Urothelium cell line (cell line): ENCODE results near the gene ARNT2.

ENCODE experiments used
- DNase-seq: peaks from one replicate; pipeline ENCODE4 v3.0.0; 2011; ENCODE audit warnings: low spot score, mixed read lengths
- FAIRE-seq: peaks from 2 replicates; lab custom pipeline; 2011; peaks lifted over from hg19 to GRCh38; lab: Jason Lieb, UNC

The ARNT2 gene

DNA sequence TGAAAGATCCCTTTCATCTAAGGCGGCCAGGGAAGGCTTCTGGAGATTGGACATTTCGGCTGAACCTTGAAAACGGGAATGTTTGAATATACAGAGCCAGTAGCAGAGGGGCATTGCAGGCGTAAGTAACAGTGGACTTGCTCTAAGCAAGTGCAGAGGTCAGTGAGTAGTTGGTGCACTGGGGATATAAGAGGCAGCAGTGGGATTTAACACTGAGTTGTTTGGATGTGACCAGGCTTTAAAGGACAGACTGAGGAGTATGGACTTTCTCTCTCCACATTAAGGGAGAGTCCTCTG, 1.3 kb downstream of the ARNT2 start:
- DNase-seq (no peak), FAIRE-seq (no peak)

GRCh38 chr15:80405970-80406369, 1.8 kb downstream of the ARNT2 start:
- FAIRE-seq (no peak), DNase-seq (no peak)

- no peak for FAIRE-seq
- no peak for DNase-seq
Observed at GRCh38 chr15:80411788-80412288, 7.7 kb downstream of the ARNT2 start.

- no peak for DNase-seq
- peak; percentile 35 for FAIRE-seq
Observed at GRCh38 chr15:80414546-80415357, 10.6 kb downstream of the ARNT2 start.

DNA sequence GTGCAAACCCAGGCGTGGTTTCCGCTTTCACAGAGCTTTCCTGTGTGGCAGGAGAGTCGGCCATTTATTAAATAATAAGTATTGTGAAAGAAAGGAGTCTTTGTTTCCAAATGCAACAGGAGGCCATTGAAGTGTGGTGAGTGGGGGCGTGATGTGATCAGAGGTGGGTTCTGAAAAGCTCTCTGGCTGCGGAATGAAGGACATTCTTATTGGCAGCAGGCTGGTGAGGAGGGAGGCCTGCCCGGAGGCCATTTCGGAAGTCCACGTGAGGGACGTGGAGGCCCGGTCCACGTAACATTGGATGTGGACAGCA, 11.1 kb downstream of the ARNT2 start:
- DNase-seq (no peak), FAIRE-seq (no peak)

DNA sequence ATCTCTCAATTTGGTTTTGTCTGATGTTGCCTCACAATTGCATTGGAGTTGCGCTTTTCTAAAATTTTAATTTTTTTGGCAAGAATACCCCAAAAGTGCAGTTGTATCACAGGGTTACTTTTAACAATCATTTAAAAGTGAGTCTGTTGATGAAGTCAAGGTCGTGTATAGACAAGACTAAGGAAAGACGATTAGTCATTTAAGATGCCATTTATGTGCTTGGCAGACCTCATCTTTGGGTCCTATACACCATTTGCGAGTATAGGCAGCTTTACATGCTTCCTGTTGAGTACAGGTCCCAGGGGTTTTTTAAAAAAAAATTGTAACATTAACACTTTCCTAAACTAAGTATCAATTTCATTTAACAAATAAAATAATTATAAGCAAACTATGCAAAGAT, 12.5 kb downstream of the ARNT2 start:
- FAIRE-seq (no peak), DNase-seq (no peak)

DNA sequence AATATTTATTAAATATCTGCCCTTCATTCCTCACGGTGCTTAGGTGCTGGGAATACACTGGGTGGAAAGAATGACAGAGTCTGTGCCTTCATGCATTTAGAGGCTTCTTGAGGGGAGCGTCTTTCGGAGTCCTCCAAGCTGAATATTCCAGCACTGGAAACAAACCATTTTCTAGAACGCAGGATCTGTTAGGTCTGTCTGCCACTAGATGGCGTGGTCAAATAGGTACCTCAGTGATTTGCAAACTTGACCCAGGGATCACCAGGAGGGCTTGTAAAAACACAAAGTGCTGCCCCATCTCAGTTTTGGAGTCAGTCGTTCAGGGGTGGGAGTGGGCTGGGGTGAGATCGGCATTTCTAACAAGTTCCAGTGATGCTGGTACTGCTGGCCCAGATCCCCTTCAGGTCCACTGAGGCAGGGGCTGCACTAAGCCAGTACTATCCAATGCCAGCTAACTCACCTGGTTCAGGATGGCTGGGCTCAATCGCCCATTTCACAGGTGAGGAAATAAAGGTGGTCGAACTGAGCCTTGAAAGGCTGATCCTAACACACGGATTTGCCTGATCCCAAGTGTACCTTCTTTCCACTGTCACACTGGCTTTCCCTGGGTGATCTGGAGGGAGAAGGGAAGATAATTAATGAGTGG, 14.8 kb downstream of the ARNT2 start:
- FAIRE-seq (no peak), DNase-seq (peak; percentile 50)

DNA sequence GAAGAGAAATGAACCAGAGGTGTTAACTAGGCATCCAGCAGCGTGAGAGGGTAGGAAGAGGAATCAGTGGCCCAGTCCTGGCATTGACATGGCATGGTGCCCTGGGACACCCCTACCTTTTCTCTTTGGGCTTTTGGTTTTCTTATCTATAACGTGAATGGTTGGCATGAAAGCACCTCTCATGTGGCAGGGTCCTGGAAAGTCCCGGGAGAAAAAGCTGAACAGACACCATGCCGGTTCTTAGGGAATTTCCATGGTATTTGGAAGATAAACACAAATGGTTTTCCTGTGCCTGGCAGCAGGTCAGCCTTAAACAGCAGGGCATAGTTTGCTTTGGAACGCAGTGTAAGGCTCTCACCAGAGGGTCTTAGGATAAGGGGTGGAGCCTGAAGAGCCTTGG, 15.4 kb downstream of the ARNT2 start:
- DNase-seq (no peak), FAIRE-seq (no peak)

- no peak for DNase-seq
- no peak for FAIRE-seq
Observed at GRCh38 chr15:80420658-80421057, 16.5 kb downstream of the ARNT2 start.

DNA sequence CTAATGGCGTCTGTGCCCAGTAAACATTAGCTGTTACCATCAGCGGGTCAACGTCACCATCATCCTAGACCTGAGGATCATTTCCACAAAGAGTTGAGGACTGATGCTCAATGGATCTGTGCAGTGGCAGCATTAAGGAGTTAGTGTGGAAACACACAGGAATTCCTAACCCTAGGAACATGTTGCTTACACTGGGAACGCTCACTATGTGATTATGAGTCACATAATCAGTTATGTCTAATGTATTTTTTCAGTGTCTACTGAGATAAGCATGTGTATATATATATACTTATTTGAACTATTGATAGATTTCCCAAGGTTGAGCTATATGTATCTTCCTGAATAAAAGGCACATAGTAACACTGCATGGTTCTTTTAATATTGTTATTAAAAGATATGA, 19.0 kb downstream of the ARNT2 start:
- no peak for FAIRE-seq
- DNase-seq: no peak

GRCh38 chr15:80424381-80424780, 20.2 kb downstream of the ARNT2 start:
- DNase-seq: peak; percentile 64
- no peak for FAIRE-seq

GRCh38 chr15:80426316-80426715, 22.1 kb downstream of the ARNT2 start:
- DNase-seq: no peak
- no peak for FAIRE-seq

DNA sequence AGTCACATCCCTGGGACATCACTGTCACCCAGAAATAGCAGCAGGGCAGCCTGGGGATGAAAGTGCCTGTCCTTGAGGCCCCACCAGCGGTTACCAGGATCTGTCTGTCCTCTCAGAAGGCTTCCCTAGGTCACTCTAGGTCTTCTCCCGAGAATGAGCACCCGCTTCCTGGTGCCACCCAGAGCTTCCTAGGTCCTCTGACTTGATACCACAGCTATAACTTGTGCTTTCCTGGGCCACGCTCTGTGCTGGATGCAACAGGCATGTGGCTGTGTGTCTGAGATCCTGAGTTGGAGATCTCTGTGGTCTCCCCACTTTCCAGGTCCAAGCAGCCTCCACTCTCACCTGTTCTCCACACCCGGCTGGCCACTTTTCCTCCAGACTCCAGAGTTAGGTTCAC, 25.8 kb downstream of the ARNT2 start:
- FAIRE-seq (no peak), DNase-seq (no peak)

DNA sequence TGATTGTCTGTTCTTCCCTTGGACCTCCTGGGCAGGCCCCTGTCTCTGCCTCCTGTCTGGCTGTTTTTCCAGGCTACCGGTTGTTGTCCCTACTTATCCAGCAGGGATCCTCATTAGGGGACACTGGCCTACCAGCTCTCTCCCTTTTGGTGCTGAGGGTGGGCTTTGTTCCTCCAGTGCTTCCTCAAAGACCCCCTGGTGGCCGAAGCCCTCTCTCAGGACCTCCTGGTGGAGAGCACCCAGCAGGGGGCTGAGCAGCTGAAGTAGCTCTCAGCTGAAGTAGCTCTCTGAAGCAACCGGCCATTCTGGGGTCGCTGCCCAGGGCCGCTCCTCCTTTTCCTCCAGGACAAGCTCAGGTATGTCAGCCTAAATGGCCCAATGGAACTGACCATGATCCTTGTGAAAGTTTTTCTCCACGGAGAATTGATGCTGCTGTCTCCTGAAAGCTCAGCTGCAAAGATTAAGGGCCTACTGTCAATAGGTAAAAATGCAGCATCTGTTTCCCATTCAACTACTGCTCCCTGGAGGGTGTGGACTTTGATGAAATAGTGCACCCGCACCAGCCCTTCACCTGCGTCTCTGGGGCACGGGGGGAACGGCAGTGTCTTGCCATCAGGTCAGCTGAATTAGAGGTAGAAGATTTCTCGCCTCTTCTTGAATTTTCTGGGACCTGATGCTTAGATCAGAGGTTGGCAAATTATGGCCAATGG, 27.6 kb downstream of the ARNT2 start:
- no peak for DNase-seq
- no peak for FAIRE-seq

GRCh38 chr15:80432345-80432702, 28.1 kb downstream of the ARNT2 start:
- FAIRE-seq: no peak

GRCh38 chr15:80433836-80434235, 29.7 kb downstream of the ARNT2 start:
- no peak for FAIRE-seq
- no peak for DNase-seq

More at GRCh38 chr15:80432345-80432702, 28.1 kb downstream of the ARNT2 start:
- DNase-seq: no peak

- no peak for DNase-seq
- FAIRE-seq: no peak
Observed at GRCh38 chr15:80434926-80435720, 30.9 kb downstream of the ARNT2 start.

DNA sequence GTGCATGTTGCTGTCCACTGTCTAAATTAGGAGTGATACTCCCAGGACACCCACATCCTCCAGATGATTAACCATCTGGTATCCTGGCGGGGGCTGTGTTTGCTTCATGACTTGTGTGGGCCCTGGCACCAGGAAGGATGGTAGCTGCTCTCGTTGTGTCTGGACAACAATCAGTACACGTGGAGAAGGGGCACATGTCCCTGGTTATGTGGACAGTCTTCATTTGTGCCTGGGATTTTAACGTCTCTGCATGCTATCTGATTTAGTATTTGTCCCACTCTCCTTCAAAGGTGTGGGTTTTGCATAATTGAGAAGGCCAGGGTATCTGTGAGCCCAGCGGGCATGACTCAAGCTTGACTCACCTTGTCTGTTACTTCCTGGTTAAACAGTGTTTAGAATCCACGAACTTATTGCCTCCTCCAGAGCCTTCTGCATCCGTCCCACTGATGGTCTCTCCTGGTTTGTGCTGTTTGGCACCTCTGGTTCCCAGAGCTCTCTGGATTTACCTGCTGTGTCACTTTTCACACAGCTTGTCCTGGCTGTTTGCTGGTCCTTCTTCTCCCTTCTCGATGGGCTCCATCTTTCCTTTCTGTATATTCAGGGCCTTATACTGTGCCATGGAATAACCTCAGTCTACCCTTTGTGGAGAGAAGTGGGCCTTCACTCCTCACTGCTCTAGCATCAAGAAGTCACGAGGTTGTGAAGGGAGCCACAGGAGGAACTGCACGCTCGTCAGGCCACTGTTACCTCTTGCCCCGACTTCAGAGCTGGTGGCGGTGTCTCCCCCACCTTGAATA, 32.5 kb downstream of the ARNT2 start:
- peak; percentile 5 for FAIRE-seq
- DNase-seq: peak; percentile 78

DNA sequence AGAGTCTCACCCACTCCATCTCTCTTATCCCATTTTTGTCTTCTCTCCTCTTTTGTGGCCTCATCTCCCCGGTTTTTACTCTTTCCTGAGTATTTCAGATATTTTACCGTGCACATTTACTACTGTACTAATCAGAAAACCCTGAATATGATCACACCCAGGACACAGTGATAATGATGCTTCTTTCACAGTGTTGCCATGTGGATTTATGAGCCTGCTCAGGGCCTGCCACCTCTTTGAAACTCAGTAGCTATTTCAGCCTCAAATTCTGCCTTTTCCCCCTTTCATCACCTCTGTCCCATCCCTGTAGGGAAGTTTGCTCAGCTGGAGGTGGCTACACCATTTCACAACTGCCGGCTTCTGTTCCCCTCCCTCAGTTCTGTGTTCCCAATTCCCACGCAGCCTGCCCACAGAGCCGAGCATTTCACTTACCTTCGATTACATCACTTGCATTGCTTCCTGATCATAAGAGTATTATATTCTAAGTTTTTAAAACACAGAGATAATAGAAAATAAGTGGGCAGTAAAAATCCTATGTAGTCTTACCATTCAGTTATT, 33.2 kb downstream of the ARNT2 start:
- FAIRE-seq: no peak

GRCh38 chr15:80439140-80439539, 35.0 kb downstream of the ARNT2 start:
- DNase-seq (no peak), FAIRE-seq (no peak)

More for the DNA sequence above, 33.2 kb downstream of the ARNT2 start:
- no peak for DNase-seq
